Measurements from ENCODE around the gene LRMDA.

Gene LRMDA

DNA sequence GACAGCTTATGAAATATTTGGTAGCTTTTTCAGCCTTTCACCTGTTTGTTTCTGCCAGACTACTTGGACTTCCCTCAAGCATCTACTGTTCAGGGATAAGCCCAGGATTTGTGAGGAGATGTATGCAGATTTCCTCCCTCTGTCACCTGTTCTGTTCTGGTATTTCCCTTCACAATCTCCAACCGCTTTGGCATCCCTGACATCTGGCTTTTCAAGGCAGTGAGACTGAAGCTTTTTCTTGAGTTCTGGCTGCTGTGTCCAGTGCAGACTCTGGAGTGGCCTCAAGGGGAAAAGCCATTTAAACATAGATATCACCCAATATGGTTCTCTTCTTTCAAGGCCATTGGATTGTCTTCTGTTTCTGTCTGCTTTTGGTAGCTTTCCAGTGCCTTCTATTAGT lies 369.7 kb downstream of the LRMDA start:
- DNase-seq: no peak

DNA sequence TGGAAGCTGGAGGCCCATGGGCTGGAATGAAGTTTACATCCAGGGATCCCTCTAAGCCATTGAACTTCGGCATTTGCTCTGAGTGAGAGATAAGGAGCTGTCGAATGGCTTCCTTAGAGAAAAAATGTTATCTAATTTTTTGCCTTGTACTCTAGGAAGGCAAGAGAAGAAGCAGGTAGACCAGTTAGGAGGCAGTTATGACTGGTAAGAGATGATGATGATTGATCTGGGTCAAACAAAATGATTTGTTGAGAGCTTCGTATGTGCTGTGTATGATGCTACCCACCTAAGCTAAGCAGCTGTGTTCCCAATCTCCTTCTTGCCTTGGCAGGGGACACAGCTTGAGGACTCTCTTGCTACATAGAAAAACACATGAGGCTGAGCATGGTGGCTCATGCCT lies 370.2 kb downstream of the LRMDA start:
- no peak for DNase-seq

DNA sequence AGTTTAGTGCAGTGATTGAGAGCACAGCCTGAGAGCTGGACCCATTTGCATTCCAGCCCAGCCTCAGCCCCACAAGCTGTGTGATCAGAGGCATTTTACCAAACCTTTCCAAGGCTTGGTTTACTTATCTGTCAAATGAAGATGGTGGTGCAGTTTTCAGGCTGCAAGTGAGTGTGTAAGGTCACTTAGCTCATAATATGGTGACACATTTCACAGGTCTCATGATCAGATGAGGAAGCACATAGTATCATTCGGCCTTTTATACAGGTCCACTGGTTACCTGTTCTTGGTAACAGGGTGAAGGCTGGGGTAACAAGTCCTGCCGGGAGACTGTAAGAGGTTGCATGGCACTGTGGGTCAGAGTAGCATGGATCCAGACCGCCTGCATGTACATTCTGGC lies 371.7 kb downstream of the LRMDA start:
- no peak for DNase-seq

DNA sequence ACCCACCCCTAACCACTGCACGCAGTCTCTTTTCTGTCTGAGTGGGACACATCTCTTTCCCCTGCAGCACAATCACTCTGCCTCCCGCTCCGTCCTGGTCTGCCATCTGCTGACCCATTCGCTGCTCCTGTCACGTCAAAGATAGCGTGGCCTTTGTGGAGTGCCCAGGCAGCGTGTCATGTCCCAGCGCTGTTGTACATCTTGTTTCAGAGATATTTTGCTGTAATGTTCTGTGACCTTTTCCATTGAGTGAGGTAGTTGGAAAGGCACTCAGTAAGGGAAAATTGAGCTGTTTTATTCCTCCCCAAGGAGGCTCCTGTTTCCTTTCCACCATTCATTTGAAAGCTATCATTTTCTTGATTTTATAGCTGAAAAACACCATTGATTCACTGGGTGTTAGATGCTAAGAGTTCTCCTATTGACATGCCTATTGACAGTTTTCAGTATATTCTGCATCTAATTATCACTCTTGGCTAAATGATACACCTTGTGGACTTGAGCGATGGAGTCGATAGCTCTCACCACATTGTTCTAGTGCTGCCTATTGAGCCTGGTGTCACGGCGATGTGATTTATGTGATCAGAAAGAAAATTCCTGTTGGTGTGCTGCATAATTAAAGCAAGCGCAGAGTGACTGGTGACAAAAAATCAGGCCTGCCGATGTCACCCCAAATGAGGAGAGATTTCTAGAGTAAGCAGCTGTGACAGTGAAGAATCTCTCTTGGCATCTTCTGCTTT lies 372.6 kb downstream of the LRMDA start:
- no peak for DNase-seq

DNA sequence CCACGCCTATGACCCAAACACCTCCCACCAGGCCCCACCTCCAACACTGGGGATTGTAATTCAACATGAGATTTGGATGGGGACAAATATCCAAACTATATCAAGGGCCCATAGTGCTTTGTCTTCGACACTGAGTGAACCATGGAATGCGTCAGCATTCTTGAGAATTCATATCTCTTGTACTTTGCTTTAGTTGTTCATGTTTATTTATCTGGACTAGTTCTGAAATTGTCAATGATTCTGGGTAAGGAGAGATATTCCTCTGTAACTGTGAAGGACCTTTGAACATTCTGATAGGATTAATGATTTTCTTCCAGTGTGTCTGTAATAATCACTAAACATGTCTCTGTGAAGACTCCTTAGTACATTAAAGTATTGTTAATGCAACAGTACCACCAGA lies 374.8 kb downstream of the LRMDA start:
- DNase-seq: no peak

DNA sequence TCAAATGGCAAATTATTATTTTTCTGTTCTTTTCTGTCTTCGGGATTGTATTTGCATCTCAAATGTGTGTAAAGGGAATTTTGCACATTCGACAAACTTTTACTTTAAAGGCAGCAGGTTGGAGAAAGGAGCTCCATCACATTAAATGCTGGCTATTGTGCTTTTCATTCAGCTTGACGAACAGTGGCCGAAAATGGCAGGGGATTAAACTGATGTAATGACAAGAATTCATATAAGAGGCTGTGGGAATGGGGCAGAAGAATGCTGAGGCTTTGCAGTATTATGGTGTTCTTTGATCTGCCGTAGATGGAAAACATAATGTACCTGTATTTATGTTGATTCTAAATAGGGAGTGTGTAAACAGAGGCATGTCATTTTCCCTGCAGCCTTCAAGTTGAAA lies 376.0 kb downstream of the LRMDA start:
- no peak for DNase-seq

DNA sequence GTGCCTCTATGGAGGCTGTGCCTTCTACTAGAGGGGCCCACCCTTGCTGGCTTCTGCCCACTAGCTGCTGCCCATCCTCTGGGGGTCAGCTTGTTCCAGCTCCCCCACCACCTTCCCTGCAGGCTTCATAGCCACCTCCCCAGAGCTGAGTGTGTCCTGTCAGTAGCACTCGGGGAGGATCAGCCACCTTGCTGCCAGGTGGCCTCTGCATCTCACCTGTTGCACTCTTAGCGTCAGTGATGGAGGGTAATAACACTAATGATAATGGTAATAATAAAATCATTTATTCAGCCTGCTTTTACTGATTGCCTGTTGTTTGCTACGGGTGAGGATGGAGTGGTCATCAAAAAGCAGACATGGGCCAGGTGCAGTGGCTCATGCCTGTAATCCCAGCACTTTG lies 377.6 kb downstream of the LRMDA start:
- DNase-seq: no peak

DNA sequence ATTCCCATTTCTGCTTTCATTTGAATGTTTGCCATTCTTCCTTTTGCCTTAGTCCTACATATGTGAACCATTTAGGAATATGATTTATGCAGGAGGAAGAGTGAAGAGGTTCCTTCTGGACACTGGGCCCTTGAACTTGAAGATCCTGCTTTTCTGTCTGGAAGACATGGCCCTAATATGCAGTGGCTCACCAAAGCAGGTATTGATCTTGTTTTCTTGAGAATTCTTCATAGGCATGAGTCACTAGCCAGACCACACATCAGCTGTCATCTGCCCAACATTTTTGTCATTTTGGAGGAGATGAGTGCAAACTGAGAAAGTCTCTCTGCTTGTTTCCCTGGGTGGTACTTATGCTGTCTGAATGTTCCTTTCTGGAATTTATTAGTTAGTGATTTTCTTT lies 382.6 kb downstream of the LRMDA start:
- DNase-seq: no peak

DNA sequence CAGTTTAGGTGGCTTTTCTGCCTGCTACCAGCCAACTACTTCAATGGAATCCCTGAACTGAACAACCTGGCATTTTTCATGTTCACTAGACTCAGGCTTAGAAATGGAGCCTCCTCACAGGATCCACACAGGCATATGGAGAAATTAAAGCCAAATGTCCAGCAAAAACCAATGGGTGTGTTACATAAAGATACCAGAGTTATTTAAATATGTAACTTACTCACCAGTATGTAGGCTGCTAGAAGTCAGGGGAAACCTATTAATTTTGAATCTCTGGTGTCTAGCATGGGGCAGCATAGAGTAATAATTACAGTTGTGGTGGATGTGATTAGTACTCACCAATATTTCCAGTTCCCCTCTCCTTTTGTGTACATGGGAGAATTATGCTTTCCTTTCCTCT lies 383.6 kb downstream of the LRMDA start:
- DNase-seq: no peak

DNA sequence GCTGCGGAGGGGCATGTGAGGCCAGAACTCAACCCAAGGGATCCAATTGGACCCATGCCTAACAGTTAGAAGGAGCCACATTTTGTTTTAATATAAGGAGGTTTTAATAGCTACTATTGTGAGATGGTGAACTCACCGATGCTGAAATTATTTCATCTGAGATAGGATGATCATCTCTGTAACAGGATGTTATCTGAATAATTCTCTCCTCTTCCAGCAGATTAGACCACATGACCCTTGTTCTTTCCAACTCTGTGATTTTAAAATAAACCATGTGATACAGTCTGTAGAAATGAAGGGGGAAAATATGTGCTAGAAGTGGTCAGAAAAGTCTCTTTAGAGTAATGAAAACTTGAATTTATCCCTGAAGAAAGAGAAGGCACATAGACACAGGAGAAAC lies 385.8 kb downstream of the LRMDA start:
- no peak for DNase-seq

DNA sequence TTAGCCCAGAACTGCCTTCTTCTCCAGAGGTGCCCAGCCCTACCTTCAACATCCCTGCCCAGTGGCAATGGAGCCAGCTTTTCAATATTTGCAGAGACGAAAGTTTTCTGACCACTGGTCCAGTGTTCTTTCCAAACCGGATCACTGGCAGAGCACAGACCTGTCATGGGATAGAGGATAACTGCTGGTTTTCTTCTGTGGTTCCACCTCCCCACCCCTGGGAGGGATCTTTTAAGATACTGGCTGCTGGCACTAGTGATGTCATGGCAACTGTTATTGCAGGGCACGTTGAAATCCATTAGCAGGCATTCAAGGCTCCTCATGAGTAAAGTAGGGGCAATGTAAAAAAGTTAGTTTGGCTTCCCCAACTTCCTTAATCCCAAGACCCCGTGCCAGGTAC lies 387.1 kb downstream of the LRMDA start:
- no peak for DNase-seq

DNA sequence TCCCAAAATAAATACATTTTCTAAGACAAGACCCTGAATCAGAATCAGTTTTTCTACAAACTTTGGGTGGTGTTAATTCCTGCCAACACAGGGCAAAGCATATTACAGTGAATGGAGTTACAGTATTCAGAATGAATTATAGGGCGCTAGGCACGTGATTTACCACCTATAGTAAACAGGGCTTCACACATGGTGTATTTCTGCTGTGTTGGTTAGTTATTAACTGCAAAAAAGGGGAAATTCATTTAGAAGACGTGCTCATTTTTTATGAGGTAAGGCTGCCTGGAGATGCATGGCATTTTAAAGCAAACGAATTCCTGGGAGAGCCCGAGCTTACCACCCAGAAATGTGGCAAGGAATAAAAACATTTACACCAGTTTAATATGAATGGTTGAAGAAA lies 393.8 kb downstream of the LRMDA start:
- DNase-seq: no peak

DNA sequence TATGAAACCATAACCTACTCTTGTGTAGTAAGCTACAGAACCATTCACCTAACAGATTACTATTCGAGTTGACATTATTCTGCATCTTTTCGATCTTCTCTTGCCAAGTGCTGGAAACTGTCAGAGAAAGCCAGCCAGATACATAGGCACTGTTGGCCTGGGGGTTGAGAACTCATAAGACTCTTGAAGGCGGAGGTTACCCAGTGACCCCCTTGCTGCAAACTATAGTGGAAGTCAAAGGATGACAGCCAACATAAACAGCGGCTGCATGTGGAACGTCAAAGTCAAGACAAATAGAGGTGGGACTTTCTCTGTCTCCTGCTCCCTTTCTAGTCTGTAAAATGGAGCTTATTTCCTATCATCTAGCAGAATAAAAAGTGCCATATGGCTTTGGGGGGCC lies 394.2 kb downstream of the LRMDA start:
- DNase-seq: no peak

DNA sequence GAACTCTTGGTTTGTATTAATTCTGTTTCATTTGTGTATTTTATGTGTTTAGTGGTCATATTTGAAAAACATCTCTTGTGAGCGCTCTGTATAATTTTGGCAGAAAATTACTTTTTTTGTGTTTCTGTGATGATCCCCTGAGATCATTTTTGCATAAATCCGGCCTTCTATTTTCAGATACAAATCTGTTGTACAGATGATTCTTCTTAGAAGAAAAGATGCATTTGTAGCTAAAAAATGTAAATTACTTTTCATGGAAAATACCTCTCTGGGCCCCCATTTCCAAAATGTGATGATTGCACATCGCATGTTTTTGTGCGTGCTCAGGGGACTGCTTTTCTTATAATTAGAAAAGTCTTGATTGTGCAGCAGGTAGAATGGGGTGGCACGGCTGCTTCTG lies 395.4 kb downstream of the LRMDA start:
- no peak for DNase-seq

DNA sequence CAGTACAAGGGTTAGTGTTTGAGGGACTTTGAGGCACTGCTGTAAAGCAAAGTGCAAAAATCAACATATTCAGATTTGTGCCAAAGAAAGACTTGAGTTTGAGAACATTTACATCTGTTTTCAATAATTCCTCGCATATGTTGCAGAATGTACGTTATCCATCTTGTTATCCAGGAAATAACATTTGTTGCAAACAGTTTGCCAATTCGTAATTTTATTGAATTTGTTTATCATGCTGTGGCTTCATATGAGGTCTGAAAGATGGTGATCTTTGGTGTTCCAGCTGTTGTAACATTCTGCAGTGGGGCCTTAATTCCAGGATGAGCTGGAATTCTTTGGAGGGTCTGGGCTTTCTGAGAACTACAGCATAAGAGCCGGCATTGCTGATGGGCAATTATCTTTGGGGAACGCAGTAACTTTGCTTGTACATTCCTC lies 396.2 kb downstream of the LRMDA start:
- no peak for DNase-seq

DNA sequence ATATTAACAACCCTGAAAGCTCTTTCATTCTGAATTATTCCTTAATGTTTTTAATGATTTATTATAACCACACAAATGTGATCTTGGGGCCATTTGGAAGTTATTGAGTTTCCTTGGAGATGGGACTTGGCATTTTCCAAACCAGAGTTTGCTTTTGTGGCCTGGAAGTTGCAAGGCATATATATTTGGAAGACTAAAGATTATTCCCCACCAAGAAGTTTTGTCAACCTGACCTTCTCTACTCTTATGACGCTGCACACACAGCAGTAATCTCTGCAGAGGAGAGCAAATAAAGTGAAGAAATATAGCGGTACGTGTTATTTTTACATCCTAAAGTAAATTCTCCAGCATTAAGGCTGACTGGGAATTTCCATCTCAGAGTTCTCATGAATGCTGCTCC lies 397.0 kb downstream of the LRMDA start:
- no peak for DNase-seq

DNA sequence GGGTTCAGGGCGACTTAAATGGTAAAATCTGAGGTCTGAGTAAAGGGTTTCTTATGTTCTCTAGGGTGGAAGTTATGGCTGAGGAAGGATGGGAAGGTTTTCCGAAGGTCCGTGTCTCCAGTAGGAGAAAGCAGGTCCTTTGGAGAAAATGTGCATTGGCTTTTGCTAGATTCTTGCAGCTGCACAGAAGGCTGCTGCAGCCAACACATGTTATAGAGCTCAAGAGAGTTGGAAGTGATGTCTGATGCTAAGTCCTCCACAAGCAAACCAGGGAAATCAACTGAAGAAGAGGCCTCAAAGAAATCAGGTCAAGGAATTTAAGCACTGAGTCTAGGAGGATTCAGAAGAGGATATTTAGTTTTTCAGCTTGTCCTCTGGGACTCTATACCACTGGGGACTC lies 404.6 kb downstream of the LRMDA start:
- no peak for DNase-seq

DNA sequence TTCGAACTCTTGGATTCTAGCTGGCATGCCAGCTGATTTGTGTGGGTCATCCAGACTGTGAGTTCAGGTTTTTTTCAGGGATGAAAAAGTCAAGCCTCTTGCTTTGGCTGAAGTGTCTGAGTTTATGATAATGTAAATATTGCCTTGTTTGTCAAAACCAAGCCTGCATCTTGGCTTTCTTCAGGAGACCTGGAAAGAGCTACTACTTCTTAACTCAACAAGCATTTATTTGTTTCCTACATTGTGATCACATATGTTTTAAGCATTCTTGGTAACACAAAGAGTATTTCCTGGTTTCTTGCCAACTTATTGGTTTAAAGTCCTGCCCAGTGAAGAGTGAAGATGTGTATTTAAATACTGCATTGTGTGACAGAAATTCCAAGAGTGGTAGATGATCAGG lies 407.1 kb downstream of the LRMDA start:
- no peak for DNase-seq

DNA sequence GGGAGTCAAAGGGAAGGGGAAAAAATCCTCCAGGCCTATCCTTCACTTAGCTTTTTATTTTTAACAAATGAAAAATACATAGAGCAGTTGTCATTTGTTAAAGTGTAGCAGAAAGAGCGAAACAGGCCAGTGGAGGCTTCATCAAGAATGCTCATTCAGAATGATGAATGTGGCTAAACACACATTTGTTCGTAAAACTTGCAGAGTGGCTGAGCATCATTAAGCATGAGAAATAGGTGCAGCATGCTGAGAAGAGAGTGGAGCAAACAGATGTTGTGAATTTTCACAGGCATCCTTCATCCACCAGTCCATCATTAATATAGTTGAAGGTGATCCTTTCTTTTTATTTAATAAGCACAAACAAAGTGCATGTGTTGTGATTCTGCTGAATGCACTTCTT lies 407.6 kb downstream of the LRMDA start:
- DNase-seq: no peak

DNA sequence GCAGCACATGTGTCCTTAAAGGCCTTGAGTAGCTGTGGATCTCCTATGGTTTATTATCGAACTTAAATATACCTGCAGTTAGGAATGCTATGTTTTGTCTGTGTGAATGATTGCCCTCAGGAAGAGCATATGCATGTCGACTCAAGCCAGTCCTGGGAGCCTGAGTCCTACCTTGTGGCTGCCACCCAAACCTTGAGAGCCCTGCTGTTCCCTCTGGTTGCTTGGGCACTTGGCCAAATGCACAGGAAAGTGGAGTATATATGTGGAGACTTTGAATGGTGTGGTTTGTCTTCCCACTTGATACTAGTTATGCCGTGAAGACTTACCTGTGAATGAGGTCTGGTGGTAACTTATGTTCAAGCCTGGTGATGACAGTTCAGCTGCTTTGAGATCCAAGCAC lies 409.8 kb downstream of the LRMDA start:
- DNase-seq: no peak

DNA sequence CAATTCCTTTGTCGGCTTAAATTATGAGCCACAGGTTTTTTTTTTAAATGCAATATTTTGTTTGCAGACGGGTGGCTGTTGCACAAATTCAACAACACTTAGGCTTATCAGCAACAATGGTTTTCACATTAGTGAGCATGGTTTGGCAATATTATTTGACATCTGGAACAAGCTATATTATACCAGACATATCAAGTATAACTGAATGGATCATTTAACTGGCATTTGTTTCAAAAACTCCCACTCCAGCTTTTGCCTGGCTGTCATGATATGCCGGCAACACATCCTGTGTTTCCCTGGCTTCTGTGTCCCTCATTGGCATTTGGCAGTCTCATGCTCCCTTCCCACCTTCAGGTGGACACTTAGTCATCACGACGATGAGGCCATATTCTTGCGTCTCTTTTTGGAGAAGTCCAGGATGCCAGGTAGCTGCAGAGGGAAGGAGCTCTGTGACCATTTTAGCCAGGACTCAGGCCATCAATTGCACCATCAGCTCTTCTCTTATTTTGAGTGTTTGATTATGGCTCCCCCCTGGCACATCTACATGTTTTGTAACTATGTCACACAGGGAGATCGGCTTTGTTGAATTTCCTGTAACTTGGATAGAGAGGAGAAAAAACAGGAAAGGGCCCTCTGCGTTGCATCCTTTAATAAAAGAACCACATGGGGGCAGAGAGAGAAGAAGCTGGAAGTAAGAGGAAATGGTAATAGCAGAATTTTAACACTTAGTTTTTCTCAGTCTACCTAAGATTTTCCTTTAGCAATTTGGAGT lies 413.9 kb downstream of the LRMDA start:
- no peak for DNase-seq

DNA sequence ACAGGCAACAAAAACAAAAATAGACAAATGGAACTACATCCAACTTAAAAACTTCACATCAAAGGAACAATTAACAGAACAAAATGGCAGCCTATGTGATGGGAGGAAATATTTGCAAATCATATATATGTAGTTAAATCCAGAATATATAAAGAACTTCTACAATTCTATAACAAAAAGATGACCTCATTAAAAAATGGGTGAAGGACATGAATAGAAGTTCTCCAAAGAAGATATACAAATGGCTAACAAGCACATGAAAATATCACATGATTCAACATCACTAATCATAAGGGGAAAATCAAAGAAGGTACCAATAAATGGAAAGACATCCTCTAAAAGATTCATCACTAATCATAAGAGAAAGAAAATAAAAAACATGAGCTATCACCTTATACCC lies 416.1 kb downstream of the LRMDA start:
- no peak for DNase-seq

DNA sequence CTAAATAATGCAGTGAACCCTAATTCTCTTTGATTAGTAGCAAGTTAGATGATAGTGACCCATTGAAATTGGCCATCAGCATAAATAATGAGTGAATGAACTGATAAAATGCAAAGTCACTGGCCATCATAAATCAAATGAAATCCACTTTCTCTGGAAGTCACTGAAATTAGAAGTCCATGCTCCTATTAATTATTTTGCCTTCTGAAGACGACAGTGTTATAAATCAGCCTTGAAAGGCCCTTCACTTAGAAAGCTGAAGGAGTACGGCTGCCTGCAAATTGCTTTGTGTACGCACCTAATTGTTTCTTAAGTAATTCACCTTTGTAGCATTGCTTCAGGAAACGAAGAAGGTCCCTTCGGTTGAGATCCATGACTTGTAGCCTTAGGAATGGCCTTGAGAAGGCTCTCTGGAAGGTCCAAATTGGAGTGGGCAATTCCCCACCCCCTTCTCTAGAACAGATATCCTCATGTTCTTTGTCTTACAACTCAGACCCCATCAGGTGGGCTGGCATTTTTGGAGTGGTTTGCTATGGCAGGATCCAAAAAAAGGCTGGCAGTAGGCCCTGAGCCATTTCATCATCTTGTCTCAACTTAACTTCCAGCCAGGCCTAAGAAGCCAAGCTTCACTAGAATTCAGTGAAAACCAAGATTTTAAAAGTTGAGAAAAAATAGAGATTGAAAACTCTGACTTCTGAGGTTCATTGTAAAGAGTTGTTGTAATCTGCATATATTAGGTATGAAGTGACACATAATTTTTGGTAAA lies 420.3 kb downstream of the LRMDA start:
- no peak for DNase-seq

Measured in activated CD8-positive, alpha-beta memory T cell treated with anti-CD3 and anti-CD28 coated beads for 24 hours (primary cell).